Measurements from ENCODE around the gene MPPE1.

The MPPE1 gene

GRCh38 chr18:11851146-11851805, 56.8 kb downstream of the MPPE1 start, which contains the start of gene CHMP1B:
Gene CHMP1B (plus strand): TSS chr18:11851413. CDS start chr18:11851512, 99 bp downstream.
- DNase-seq: peak; percentile 99

DNA sequence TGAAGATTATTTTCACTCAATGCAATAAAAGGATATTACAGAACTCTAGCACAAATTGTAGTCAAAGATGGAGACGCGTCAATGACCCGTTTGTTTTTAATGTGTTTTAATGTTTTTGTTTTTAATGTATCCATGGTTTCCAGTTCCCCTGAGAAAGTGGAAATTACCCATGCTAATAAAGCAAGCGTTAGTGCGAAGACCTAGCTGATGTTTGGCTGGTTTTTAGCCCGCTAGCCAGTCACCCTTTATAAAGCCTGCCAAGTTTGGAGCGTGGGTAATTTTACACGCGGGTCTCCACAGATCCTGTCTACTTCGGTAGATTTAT, 57.3 kb downstream of the MPPE1 start:
- no peak for DNase-seq

DNA sequence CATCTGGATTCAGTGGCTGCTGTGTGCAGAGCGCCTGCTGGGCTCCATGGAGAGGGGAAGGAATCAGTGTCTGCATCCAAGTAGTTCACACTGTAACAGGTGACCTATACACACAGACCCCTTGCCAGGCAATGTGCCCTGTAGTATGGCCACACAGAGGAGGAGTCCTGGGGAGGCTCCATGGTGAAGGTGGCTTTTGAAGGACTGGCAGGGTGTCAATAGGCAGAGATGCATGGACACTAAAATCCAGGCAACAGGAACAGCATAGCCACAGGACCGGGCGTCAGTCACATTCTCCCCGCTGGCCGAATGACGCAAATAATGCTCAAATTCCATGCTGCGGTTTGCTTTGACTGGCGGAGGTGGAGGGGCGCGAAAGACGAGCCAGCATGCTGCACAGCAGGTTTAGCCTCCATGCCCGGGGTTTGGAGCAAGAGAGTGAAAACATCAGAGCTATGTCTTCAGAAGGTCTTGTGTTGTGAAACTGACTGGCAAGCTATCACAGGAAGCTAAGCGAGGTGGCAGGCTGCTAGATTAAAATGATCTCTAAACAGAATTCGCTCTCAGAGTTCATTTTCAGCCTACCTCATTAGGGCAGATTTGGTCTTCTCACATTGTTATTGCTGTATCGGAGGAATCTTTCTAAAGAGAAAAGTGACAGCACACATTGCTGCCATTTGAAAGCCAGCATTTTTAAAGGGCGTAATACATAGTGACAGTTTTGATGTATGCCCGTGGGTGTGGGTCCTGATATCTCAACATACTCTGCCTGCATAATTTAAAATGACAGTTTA, 58.1 kb downstream of the MPPE1 start:
- peak; percentile 73 for DNase-seq

DNA sequence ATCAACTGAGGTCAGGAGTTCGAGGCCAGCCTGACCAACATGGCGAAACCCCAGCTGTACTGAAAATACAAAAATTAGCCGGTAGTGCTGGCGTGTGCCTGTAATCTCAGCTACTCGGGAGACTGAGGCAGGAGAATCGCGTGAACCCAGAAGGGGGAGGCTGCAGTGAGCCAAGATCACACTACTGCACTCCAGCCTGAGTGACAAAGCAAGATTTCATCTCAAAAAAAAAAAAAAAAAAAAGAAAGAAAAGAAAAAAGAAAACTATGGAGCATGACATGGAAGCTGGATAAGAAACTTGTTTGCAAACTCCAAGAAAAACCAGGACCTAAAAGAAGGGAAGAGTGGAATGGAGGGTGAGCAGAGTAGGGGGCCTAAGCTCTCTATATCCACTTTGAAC, 58.8 kb downstream of the MPPE1 start:
- no peak for DNase-seq

DNA sequence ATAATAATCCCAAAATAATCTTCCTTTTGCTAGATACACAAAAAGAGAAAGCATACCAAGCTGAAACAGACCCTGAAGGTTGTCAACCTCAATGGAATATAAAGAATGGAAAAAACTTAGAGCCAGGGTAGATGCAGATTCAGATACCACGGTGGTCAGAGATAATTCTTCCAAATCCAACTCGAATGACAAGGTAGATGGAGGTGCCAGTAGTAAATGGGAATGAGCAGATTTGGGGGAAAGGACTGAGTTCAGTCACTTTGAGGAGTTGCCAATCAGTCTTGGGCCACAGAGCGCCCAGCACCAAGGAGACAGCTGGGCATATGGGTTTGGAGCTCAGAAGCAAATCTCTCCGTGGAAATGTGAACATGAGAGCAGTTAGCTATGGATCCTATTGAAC, 60.3 kb downstream of the MPPE1 start:
- DNase-seq: no peak

GRCh38 chr18:11845654-11846053, 62.5 kb downstream of the MPPE1 start:
- no peak for DNase-seq

GRCh38 chr18:11844436-11844835, 63.7 kb downstream of the MPPE1 start:
- DNase-seq: no peak

DNA sequence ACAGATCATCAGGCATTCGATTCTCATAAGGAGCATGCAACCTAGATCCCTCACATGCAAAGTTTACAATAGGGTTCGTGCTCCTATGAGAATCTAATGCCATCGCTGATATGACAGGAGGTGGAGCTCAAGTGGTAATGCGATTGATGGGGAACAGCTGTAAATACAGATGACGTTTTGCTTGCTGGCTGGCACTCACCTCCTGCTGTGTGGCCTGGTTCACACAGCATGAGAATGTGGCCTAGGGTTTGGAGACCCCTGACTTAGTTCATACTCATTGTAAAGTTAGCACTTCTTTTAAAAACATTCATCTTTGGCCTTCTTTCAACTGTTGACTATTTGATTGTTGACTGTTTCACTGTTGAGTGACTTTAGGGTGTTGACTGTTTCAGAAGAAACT, 65.6 kb downstream of the MPPE1 start:
- DNase-seq: no peak

DNA sequence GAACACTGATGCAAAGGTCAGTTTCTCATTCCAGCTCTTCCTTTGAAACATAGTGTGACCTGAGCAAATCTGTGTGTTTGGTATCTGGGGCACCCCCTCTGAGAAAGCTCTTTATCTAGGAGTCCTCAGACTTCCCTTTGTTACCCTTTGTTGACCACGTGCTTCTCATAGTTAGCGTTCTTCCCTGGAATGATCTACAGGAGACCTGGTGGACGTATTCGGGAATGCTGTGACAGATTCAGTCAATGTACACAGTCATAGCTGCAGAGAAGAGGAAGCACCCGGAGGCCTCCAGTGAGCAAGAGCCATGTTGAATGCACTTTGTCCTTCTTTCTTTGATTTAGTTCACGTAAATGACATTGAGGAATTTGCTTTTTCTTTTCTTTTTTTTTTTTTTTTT, 67.6 kb downstream of the MPPE1 start:
- no peak for DNase-seq

GRCh38 chr18:11839556-11839955, 68.6 kb downstream of the MPPE1 start:
- DNase-seq: no peak

DNA sequence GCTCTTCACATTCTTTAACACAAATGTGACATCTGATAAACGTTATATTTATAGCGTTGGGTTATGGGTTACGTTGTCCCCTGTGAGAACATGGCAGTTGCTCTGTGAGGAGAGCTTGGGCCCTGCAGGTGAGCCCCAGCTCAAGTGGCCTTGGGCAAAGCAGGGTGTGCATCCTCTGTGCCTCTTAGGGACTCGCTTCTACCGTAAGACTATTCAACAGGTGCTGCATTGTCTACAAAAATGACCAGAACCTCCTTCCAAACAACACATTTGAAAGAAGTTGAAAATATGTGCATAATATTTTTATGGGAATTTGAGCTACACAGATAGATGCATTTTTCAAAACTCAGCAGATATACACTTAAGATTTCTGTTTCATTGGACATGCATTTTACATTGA, 73.3 kb downstream of the MPPE1 start:
- no peak for DNase-seq

Data from activated CD8-positive, alpha-beta memory T cell treated with anti-CD3 and anti-CD28 coated beads, Interleukin-2, amount 50 U/mL, for 48 hours (primary cell).